GM21529 (cell line): ENCODE results near the gene GAK.
"Not testable (repeated sequence)": the region's sequence is repeated elsewhere in the genome, so short reads cannot be mapped to it uniquely, and the experiment has no call there.

ENCODE experiments used
- ATAC-seq: cut with Tn5 transposase; IDR thresholded peaks from one replicate; pipeline ENCODE4 v1.9.1; 2021; ENCODE audit not compliant: unreplicated experiment

The GAK gene

GRCh38 chr4:929096-929765 is 2.9 kb downstream of the GAK start:
- ATAC-seq = no peak

GRCh38 chr4:927566-927965 is 4.5 kb downstream of the GAK start:
- not testable (repeated sequence) for ATAC-seq

- no peak for ATAC-seq
These were observed 5.6 kb downstream of the GAK start for GRCh38 chr4:926538-926937.

DNA sequence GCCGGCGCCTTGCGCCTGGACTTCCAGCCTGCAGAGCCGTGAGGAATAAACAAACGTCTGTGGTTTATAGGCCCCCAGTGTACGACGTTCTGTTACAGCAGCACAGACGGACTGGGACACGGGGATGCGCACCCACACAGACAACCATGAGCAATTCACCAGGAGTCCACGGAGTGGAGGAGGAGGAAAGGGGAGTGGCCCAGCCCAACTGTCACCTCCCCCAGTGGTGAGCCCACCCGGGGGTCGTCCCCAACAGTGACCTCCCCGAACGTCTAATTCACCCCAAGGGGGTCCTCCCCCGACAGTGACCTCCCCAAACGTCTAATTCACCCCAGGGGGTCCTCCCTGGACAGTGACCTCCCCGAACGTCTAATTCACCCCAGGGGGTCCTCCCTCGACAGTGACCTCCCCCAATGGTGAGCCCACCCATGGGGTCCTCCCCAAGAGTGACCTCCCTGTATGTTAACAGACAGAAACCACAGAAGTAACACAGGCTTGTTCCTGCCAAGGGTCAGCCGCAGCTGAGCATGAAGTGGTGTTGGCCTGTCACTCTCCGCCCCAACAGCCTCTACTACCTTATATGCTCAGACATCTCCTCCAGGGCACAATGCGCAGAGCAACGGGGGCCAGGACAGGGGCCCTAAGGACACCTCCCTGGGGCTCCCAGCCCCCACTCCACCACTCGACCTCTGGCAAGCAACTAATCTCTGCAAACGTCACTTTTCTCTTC is 6.2 kb downstream of the GAK start:
- ATAC-seq = no peak

- ATAC-seq = no peak
These were observed 6.9 kb downstream of the GAK start for GRCh38 chr4:925171-925570.

- ATAC-seq = peak; percentile 67
These were observed 7.7 kb downstream of the GAK start for GRCh38 chr4:924107-925096.

- ATAC-seq = peak; percentile 64
These were observed 10.2 kb downstream of the GAK start for GRCh38 chr4:921830-922331.

- not testable (repeated sequence) for ATAC-seq
These were observed 13.0 kb downstream of the GAK start for GRCh38 chr4:919004-919680.

GRCh38 chr4:918591-918990 is 13.5 kb downstream of the GAK start:
- ATAC-seq = not testable (repeated sequence)

- ATAC-seq = no peak
These were observed 14.1 kb downstream of the GAK start for GRCh38 chr4:917992-918391.

GRCh38 chr4:917466-917865 is 14.7 kb downstream of the GAK start:
- ATAC-seq = no peak

DNA sequence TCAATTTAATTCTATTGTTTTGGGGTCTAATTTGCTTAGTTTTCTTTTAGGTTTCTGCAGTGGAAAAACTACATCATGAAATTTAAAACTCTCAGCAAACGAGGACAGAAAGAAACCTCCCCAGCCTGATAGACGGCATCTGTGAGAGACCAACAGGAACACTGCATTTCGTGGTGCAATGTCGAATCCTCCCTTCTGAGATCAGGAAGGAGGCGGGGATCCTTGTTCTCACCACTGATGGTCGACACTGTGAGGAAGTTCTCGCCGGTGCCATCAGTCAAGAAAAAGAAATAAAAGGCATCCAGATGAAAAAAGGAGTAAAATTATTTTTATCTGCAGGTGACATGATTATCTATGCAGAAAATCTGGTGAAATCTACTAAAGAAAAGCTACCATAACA is 16.5 kb downstream of the GAK start:
- no peak for ATAC-seq

DNA sequence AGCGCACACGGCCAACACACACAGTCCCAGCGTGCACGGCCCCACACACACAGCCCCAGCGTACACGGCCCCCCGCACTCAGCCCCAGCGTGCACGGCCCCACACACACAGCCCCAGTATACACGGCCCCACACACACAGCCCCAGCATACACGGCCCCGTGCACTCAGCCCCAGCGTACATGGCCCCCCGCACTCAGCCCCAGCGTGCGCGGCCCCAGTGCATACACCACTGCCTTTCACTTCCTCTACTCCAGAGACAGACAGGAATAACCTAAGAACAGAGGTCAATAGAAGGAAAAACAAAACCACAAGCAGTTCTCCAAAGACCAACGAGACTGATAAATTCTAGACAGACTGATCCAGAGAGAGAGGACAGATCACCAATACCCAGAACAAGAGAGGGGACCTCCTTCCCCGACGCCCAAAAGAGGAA is 17.1 kb downstream of the GAK start:
- no peak for ATAC-seq

- ATAC-seq = no peak
These were observed 17.6 kb downstream of the GAK start for GRCh38 chr4:914531-914930.

GRCh38 chr4:913280-913618 is 18.9 kb downstream of the GAK start:
- no peak for ATAC-seq

DNA sequence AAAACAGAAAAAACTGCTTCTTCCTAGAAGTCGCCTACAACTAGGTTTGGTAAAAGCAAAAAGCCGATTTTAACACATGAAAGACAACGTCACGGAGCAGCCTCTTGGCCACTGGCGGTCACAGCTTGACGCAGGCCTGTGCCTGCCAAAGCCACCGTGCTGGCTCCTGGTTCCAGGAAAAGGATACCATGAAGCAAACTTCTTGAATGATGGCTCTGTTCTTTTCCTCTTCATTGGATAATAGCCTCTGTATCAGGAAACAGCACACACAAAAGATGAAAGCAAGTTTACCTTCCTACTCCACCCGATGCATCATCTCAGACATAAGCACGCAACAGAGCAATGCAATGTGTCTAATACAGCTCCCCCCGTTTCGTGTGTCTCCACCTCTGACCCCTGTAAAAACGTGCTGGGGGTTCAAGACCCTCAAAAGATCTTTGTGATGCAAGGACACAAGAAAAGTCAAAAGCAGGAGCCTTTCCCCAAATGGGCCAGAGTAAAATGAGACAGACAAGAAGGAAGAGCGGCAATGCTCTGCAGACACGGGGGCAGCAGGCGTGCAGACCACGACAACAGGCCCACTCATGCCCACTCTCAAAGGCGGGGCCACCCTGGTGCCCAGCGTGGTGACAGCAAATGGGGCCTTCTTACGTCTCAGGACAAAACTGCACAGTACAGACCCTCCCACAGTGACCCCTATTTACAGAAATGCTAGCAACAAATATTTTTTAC is 19.4 kb downstream of the GAK start:
- ATAC-seq = no peak

GRCh38 chr4:911871-912490 is 20.1 kb downstream of the GAK start:
- ATAC-seq = no peak

DNA sequence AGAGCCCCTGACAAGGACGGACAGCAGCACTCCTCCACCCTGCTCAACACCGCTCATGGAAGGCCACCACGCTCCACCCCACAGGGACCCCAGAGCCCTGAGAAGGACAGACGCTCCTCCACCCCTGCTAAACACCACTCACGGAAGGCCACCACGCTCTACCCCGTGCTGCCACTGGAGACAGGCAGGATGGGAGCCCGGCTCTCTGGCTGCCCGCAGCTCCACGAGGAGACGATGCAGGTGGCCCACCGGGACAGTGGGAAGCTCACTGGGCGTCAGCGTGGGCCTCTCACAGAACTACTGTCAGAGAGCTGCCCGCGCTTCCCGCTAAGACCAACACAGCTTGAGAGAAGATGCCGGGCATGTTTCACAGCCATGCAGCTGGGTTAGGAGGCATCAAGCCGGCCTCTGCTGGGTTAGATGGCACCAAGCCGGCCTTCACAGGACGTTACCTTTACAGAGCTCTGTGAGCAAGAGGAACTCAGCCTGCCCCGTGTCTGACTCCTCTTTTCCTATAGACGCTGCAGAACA is 20.8 kb downstream of the GAK start:
- no peak for ATAC-seq

- ATAC-seq = no peak
These were observed 21.6 kb downstream of the GAK start for GRCh38 chr4:910366-911091.
